K562 (cell line): ENCODE results near the gene RHO. TPM values are rescaled to one million over a fixed set of nuclear protein-coding genes. Genes with fewer than 3 reads are reported as not detected.

ENCODE experiments used
- ATAC-seq: fragments of 200-7000 bp; cut with Tn5 transposase; 3 replicates; pipeline ENCODE4 v1.9.1; 2020; ENCODE audit warnings: moderate library complexity
- BruUV-seq: library from RNA; stranded (reverse); fragments of 400-500 nt; replicated peaks from 2 replicates; lab custom pipeline; 2021; lab: Mats Ljungman, UMichigan
- CTCF ChIA-PET: fragments of 300-600 bp; formaldehyde crosslinking; extraction: SDS; loops from one replicate; lab custom pipeline; 2021; ENCODE audit warnings: low intra/inter-chr PET ratio; lab: Yijun Ruan, JAX
- POLR2A ChIA-PET: fragments of 300-600, 350-650 bp; sonication (Branson Sonifier 250); formaldehyde crosslinking; extraction: SDS; loops from one replicate; lab custom pipeline; 2021; ENCODE audit warnings: antibody characterized with exemption, inconsistent platforms; lab: Yijun Ruan, JAX
- DNase-seq, 4 experiments: peaks; one replicate each; pipeline versions ENCODE4 v3.0.0 to v3.0.0-alpha.2; 2011 to 2018; ENCODE audit warnings: low spot score in 3 of 4, mixed read lengths in 3 of 4; ENCODE audit errors: extremely low read depth in 1 of 4
- FAIRE-seq: peaks from 2 replicates; lab custom pipeline; 2011; peaks lifted over from hg19 to GRCh38; lab: Jason Lieb, UNC
- H2AFZ ChIP-seq: 2 replicates; pipeline ENCODE4 v1.6.0; 2011; ENCODE audit warnings: low read depth, low read length, control low read depth, inconsistent platforms
- H3K27ac ChIP-seq: fragments of 200-600 bp; 3 replicates; pipeline ENCODE4 v1.8.0; 2011; ENCODE audit warnings: low read depth, mild to moderate bottlenecking, control low read depth, inconsistent platforms, low read length, moderate library complexity, mixed read lengths; ENCODE audit errors: extremely low read depth
- H3K27me3 ChIP-seq, 2 experiments: fragments of 300-600 bp in 1 of 2; 2 replicates in 1 of 2; 3 replicates in 1 of 2; pipeline versions ENCODE4 v1.6.0 to v1.8.0; 2011; ENCODE audit warnings: inconsistent platforms in 2 of 2, low read length in 2 of 2, mild to moderate bottlenecking in 1 of 2, mixed read lengths in 1 of 2, moderate library complexity in 1 of 2; ENCODE audit not compliant: control insufficient read depth in 2 of 2, insufficient read depth in 2 of 2
- H3K36me3 ChIP-seq: fragments of 300-600 bp; 3 replicates; pipeline ENCODE4 v1.8.0; 2011; ENCODE audit warnings: mild to moderate bottlenecking, low read length, inconsistent platforms; ENCODE audit not compliant: control insufficient read depth, insufficient read depth
- H3K4me1 ChIP-seq, 2 experiments: fragments of 200-600 bp in 1 of 2; replicated peaks in 1 of 2; 2 replicates in 1 of 2; 3 replicates in 1 of 2; pipeline versions ENCODE4 v1.5.1 to v1.8.0; 2011; ENCODE audit warnings: inconsistent platforms in 2 of 2, low read length in 2 of 2, mild to moderate bottlenecking in 1 of 2, mixed read lengths in 1 of 2, moderate library complexity in 1 of 2; ENCODE audit not compliant: control insufficient read depth in 2 of 2, insufficient read depth in 2 of 2
- H3K4me2 ChIP-seq: 2 replicates; pipeline ENCODE4 v1.6.1; 2011; ENCODE audit warnings: low read length, control low read depth, inconsistent platforms, mixed read lengths; ENCODE audit not compliant: insufficient read depth
- H3K4me3 ChIP-seq: fragments of 200-600 bp; sonication (generic), shearing (Covaris generic); 2 replicates; pipeline ENCODE4 v1.5.1; 2016; ENCODE audit warnings: control low read depth, inconsistent platforms
- H3K79me2 ChIP-seq: fragments of 200-600 bp; 3 replicates; pipeline ENCODE4 v1.8.0; 2011; ENCODE audit warnings: low read length, inconsistent platforms; ENCODE audit not compliant: control insufficient read depth, insufficient read depth
- H3K9ac ChIP-seq, 2 experiments: 2 replicates each; pipeline versions ENCODE4 v1.6.0 to v1.6.1; 2011; ENCODE audit warnings: low read depth in 2 of 2, low read length in 2 of 2, control low read depth in 1 of 2, inconsistent platforms in 1 of 2, mild to moderate bottlenecking in 1 of 2, mixed read lengths in 1 of 2; ENCODE audit not compliant: insufficient read depth in 1 of 2
- H3K9me1 ChIP-seq: one replicate; pipeline ENCODE4 v1.6.0; 2011; ENCODE audit warnings: inconsistent platforms, mild to moderate bottlenecking, low read length, moderate library complexity; ENCODE audit not compliant: control insufficient read depth, insufficient read depth
- H3K9me3 ChIP-seq: replicated peaks from 2 replicates; pipeline ENCODE4 v1.5.1; 2011; ENCODE audit warnings: low read depth, low read length, inconsistent platforms; ENCODE audit not compliant: control insufficient read depth, insufficient read depth
- H4K20me1 ChIP-seq: replicated peaks from 2 replicates; pipeline ENCODE4 v1.6.1; 2011; ENCODE audit warnings: low read length, inconsistent platforms, mixed read lengths; ENCODE audit not compliant: control insufficient read depth, insufficient read depth
- HDAC3 ChIP-seq: fragments of 450-650 bp; IDR thresholded peaks from 2 replicates; pipeline ENCODE4 v1.6.1; 2018; ENCODE audit warnings: borderline replicate concordance, mild to moderate bottlenecking, moderate library complexity; ENCODE audit not compliant: partially characterized antibody
- MEIS2 ChIP-seq: fragments of 450-650 bp; IDR thresholded peaks from 2 replicates; pipeline ENCODE4 v1.6.1; 2014; ENCODE audit warnings: mild to moderate bottlenecking; ENCODE audit not compliant: partially characterized antibody
- RAD51 ChIP-seq: fragments of 450-650 bp; IDR thresholded peaks from 2 replicates; pipeline ENCODE4 v1.7.1; 2016; ENCODE audit warnings: low read depth, mild to moderate bottlenecking, borderline replicate concordance
- WGBS: fragments of 100-300 bp; shearing (Covaris generic); methylation state at CpG from one replicate; pipeline ENCODE4 v1.1.6; 2016; ENCODE audit warnings: low coverage, mixed read lengths; ENCODE audit not compliant: insufficient coverage; ENCODE audit errors: missing lambda C conversion rate; 5-methylcytosine and 5-hydroxymethylcytosine counted together
- in situ Hi-C: fragments of 300-500 bp; cut with MboI; formaldehyde crosslinking; loops from 4 replicates; pipeline ENCODE4 v1.15.0; 2018; ENCODE audit warnings: inconsistent platforms, mixed read lengths
- intact Hi-C: fragments of 100-400 bp; cut with micrococcal nuclease; formaldehyde crosslinking; loops from 2 replicates; pipeline ENCODE4 v1.14.2; 2022
- polyA plus RNA-seq, 8 experiments: library from polyadenylated mRNA; depleted of rRNA in 4 of 8; stranded (reverse) in 5 of 8; unstranded in 3 of 8; fragments of >200 nt; fragmentation: Nextera tagmentation in 2 of 8; fragmentation: Illumina TruSeq in 1 of 8; extraction: Ambion mirVana in 2 of 8; extraction: Trizol in 1 of 8; gene quantifications; 2 replicates each; pipeline versions ENCODE4 v1.2.1 to v1.2.3, GENCODE V29; 2011 to 2014; ENCODE audit warnings: inconsistent platforms in 1 of 8, missing spikeins in 1 of 8
- total RNA-seq, 7 experiments: library from RNA; depleted of rRNA in 6 of 7; stranded (reverse); fragments of >200 nt in 6 of 7; fragmentation: Illumina TruSeq in 2 of 7; extraction: Trizol in 2 of 7; gene quantifications; 2 replicates each; pipeline versions ENCODE4 v1.2.1 to v1.2.3, GENCODE V29; 2011 to 2021; ENCODE audit warnings: low replicate concordance in 1 of 7
- TF ChIP-seq, protein P1 (sequence below), 2 experiments: fragments of 450-650 bp in 1 of 2; IDR thresholded peaks; 2 replicates each; pipeline ENCODE4 v1.6.1; 2011 to 2017; ENCODE audit warnings: low read depth in 2 of 2, antibody characterized with exemption in 1 of 2, borderline replicate concordance in 1 of 2, low read length in 1 of 2, mild to moderate bottlenecking in 1 of 2, mixed read lengths in 1 of 2; ENCODE audit not compliant: control insufficient read depth in 1 of 2
- TF ChIP-seq, protein P2 (sequence below): sonication (generic); formaldehyde crosslinking; IDR thresholded peaks from 2 replicates; pipeline ENCODE4 v1.8.0; 2022; ENCODE audit warnings: mild to moderate bottlenecking, missing genetic modification reagents, borderline replicate concordance
- TF ChIP-seq, protein P3 (sequence below): sonication (generic); formaldehyde crosslinking; IDR thresholded peaks from 2 replicates; pipeline ENCODE4 v1.9.0; 2022; ENCODE audit warnings: mild to moderate bottlenecking, missing genetic modification reagents
- TF ChIP-seq, protein P4 (sequence below): fragments of 450-650 bp; IDR thresholded peaks from 2 replicates; pipeline ENCODE4 v1.6.1; 2016

The RHO gene
- total and polyA plus RNA-seq, 9 of the 15 experiments (the other 6 are each of a cell fraction or from before 2014, with no cell fraction given): not detected

DNA sequence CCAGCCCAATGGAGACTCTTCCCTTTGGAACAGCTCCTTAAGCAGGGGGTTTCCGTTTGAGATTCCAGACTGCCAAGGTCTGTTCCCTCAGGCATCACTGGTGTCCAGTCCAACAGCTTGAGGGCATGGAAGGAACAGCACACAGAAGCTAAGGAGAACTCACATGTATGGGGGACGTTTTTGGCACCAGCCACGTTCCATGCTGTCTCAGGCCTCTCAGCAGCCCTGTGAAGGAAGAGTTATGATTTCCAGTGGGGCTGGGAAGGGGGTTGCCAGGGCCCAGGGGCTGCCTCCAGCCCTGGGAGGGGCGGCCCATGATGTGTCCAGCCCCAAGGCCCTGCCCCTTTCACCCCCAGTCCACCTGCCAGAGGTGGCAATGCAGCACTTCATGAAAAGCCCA is 7.5 kb upstream of the RHO start (continued):
- TF ChIP-seq, protein P1, sequence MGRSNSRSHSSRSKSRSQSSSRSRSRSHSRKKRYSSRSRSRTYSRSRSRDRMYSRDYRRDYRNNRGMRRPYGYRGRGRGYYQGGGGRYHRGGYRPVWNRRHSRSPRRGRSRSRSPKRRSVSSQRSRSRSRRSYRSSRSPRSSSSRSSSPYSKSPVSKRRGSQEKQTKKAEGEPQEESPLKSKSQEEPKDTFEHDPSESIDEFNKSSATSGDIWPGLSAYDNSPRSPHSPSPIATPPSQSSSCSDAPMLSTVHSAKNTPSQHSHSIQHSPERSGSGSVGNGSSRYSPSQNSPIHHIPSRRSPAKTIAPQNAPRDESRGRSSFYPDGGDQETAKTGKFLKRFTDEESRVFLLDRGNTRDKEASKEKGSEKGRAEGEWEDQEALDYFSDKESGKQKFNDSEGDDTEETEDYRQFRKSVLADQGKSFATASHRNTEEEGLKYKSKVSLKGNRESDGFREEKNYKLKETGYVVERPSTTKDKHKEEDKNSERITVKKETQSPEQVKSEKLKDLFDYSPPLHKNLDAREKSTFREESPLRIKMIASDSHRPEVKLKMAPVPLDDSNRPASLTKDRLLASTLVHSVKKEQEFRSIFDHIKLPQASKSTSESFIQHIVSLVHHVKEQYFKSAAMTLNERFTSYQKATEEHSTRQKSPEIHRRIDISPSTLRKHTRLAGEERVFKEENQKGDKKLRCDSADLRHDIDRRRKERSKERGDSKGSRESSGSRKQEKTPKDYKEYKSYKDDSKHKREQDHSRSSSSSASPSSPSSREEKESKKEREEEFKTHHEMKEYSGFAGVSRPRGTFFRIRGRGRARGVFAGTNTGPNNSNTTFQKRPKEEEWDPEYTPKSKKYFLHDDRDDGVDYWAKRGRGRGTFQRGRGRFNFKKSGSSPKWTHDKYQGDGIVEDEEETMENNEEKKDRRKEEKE (IDR thresholded peaks at IDR 0.05; ENCODE audit: borderline replicate concordance in 1 of 2, control insufficient read depth in 1 of 2, low read depth in 2 of 2, low read length in 1 of 2): no peak
- TF ChIP-seq, all 486 proteins: peak for 0

DNA sequence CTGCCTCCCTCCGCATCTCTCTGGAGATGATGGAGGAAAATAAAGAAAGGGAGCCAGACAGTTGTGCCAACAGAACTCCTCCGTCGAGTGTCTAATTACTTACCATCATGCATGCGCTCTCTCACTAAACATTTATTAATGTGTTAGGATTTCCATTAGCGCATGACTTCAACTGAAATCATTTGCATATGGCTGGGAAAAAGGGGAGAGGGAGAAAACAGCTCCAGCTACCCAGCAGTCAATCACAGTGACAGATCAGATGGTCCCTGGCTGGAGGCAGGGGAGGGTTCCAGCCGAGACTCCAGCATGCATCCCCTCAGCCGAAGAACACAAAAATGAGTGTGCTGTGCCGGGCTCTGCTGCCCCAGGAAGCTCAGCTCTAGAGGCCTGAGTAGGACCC is 6.8 kb upstream of the RHO start:
- H3K4me2 ChIP-seq: no peak overlapping the region
- no peak overlapping the region for H2AFZ ChIP-seq
- TF ChIP-seq, protein P2, sequence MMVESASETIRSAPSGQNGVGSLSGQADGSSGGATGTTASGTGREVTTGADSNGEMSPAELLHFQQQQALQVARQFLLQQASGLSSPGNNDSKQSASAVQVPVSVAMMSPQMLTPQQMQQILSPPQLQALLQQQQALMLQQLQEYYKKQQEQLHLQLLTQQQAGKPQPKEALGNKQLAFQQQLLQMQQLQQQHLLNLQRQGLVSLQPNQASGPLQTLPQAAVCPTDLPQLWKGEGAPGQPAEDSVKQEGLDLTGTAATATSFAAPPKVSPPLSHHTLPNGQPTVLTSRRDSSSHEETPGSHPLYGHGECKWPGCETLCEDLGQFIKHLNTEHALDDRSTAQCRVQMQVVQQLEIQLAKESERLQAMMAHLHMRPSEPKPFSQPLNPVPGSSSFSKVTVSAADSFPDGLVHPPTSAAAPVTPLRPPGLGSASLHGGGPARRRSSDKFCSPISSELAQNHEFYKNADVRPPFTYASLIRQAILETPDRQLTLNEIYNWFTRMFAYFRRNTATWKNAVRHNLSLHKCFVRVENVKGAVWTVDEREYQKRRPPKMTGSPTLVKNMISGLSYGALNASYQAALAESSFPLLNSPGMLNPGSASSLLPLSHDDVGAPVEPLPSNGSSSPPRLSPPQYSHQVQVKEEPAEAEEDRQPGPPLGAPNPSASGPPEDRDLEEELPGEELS (CRISPR knock-in tag): no peak
- TF ChIP-seq, protein P3, sequence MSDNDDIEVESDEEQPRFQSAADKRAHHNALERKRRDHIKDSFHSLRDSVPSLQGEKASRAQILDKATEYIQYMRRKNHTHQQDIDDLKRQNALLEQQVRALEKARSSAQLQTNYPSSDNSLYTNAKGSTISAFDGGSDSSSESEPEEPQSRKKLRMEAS (CRISPR knock-in tag): no peak
- TF ChIP-seq, protein P4, sequence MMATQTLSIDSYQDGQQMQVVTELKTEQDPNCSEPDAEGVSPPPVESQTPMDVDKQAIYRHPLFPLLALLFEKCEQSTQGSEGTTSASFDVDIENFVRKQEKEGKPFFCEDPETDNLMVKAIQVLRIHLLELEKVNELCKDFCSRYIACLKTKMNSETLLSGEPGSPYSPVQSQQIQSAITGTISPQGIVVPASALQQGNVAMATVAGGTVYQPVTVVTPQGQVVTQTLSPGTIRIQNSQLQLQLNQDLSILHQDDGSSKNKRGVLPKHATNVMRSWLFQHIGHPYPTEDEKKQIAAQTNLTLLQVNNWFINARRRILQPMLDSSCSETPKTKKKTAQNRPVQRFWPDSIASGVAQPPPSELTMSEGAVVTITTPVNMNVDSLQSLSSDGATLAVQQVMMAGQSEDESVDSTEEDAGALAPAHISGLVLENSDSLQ: peak; percentile 12; the same call in 1 of the 2 replicates
- TF ChIP-seq RAD51 (no peak), MEIS2 (peak; percentile 5), HDAC3 (no peak)
- no peak overlapping the region for H3K9ac ChIP-seq
- no peak for FAIRE-seq
- 32% methylated on average over 8 of the region's 8 CpGs for WGBS
- H3K27ac ChIP-seq: no peak overlapping the region
- ChIA-PET CTCF (no interaction called here), POLR2A (no interaction called here)
- intact Hi-C loops (no loop called here), in situ Hi-C loops (no loop called here)
- BruUV-seq: no TSS peak
- H3K4me3 ChIP-seq: no peak overlapping the region
- ATAC-seq: no peak
- no peaks in the 10 kb centered on the region for H3K9me1 ChIP-seq
- no peaks in the 10 kb centered on the region for H3K79me2 ChIP-seq
- H3K27me3 ChIP-seq: peaks cover 0 to 26% of the 10 kb centered on the region in 2 experiments; a peak in 2 of 5 replicates
- no peaks in the 10 kb centered on the region for H3K4me1 ChIP-seq
- no peaks in the 10 kb centered on the region for H4K20me1 ChIP-seq
- H3K9me3 ChIP-seq: no peaks in the 10 kb centered on the region
- DNase-seq: no peak
- no peaks in the 10 kb centered on the region for H3K36me3 ChIP-seq
